GM19043 (cell line): ENCODE data around the gene NFASC.

Source experiments
- ATAC-seq: cut with Tn5 transposase; IDR thresholded peaks from one replicate; pipeline ENCODE4 v1.9.1; 2021; ENCODE audit warnings: low read depth; ENCODE audit not compliant: unreplicated experiment

Gene NFASC

GRCh38 chr1:204996981-204997380, 126.3 kb downstream of the NFASC start:
- ATAC-seq: no peak

DNA sequence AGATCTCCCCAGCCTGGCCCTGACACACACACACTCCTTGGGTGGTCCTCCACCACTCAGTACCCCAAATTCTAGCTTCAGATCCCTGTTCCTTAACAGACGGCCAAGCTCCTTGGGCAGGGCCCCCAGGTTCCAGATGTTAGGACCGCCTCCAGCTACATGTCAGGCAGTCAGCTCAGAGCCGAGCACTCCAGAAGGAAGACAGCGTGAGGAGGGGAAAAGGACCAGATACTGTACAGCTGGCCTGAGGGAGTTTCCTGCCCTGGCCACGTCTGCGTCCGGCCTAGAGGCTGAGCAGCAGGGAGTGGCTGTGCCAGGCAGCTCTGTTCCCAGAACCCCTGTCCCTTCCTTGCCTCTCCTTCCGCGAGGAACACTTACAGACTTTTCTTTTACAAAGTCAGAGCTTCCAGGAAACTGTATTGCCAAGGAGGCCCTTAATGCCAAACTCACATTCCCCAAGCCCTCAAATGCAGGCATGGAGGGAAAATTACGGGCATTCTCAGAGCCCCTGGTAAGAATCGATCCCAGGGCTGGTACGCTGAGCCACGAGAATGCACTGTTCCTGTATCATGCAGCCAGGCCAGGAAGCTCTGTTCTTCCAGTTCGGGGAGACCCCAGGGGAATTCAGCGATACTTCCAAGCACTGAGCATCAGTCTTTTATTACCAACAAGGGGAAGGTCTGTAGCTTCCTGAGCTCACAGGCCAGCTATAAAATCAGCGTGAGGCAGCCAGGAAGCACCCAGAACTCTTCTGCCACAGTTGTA, 127.1 kb downstream of the NFASC start:
- ATAC-seq: no peak

GRCh38 chr1:205001162-205001561, 130.5 kb downstream of the NFASC start:
- no peak for ATAC-seq

DNA sequence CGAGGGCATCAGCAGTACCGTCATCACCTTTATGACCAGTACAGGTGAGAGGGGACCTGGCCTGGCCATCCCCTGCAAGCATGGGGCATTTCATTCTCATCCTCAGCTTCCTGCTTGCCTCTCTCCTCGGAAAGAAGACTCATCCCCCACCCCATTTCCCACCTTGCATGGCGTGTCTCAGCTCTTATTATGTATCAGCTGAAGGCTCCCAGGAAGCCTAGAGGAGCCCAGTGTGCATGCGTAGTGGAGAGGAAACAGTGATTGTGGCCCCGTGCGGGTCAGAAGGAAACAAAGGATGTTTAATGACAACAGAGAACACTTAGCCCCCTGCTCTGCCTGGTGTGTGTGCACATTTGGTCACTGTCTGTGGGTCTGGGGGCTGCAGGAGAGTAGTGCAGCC, 132.0 kb downstream of the NFASC start:
- ATAC-seq: no peak

DNA sequence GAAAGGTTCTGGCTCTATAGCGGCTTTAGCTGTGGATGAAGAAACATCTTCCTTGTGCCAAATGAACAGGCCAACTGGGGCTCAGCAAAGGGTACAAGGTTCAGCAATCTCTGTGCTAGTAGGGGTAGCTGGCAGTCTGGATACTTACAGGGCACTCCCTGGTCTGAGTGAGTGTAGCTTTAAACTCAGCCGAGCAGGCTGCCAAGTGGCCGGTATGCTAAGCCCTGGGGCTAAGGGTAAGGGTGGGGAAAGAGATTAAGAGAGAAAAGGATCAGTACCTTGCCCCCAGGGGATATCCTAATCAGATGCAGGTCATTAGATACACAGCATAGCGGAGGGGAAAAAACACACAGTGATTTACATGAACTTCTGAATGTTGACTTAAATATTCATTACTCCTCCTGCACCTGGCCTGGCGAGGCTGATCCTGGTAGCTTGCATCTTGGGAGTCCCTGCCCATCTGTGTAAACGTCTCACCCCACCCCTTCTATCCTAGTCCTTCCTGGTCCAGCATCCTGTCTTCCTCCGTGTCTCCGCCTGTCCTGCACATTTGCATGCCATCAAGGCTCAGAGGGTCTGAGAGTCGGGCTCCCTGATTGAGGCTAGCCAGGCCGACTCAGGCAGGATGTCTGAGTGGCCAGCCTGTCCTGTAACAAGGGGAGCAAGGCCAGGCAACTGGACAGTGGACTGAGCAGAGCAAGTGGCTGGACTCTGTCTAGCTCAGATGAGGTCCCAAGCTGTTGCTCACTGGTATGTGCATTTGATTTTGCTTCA, 132.9 kb downstream of the NFASC start:
- no peak for ATAC-seq

- no peak for ATAC-seq
These were observed 133.7 kb downstream of the NFASC start for GRCh38 chr1:205004351-205004750.

DNA sequence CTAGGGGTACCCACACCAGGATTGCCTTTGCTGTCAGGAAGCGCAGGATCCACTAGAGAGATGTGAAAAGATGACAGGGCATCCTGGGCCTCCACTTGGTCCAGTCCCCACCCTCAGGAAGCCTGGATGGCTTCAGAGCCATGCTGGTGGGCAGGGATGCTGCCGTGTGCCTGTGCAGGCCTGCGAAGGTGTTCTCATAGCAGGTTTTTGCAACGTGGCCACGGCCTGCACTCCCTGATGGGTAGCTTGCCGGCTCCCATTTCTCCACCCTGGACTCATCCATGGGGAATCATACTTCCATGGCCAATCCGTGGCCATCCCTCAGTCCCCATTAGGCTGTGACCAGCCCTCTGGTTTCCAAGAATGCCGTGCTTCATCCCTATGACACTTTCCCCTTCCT, 138.2 kb downstream of the NFASC start:
- ATAC-seq: no peak

DNA sequence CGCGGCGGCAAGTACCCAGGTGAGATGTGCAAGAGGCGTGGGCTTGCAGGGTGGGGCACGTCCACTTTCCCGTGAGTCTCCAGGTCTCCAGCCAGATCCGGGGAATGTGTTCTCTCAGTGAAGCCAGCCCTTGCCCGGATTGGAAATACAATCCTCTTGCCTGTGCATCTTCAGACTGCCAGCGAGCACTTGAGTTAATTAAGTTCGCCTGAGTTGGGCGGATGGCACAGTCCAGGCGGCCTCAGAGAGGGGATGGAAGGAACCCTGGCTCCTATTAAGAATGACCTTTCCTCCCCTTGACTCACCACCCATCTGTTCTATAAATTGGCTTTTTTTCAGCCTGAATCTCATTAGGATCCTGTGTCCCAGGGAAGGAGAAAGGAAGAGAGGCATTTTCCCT, 139.0 kb downstream of the NFASC start:
- ATAC-seq: no peak

GRCh38 chr1:205012391-205013140, 141.9 kb downstream of the NFASC start:
- ATAC-seq: no peak

- no peak for ATAC-seq
These were observed 143.2 kb downstream of the NFASC start for GRCh38 chr1:205013683-205014367.

DNA sequence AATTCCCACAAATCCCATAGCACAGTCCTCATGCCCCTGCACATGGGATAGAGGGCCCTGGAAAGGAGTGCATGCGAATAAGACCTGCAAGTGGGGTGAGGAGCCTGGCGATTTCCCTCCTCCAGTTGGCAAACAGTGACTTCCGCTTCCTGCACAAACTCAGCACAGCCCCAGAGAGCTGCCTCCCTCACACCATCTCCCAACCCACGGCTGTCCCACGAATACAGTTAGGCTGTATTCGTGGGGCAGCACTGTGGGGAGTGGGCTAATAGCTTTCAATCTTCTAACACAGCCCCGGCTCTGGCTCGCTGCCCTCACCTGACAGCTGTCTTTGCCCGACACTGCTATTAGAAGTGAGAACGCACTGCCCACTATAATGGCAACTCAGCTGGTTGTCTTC, 144.1 kb downstream of the NFASC start:
- no peak for ATAC-seq

- ATAC-seq: no peak
These were observed 144.6 kb downstream of the NFASC start for GRCh38 chr1:205015241-205015640.

GRCh38 chr1:205016075-205016474, 145.4 kb downstream of the NFASC start:
- ATAC-seq: no peak

DNA sequence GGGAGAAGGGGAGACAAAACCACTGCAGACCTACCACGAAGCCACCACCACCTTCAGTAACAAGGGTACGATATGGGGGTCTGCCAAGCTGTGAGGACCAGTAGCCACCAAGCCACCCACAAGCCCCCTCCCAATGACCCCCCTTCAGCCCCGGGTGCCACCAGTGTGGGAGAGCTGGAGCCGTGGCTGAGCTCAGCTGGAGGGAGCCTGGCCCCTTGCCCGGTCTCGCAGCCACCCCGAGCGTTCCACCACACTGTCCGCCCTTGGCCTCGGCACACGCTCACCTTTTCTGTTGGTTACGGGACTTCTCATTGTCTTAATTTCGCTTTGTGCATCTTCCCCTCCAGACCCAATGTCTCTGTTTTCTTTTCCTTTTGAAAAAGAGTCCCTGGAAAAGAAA, 145.9 kb downstream of the NFASC start:
- no peak for ATAC-seq

GRCh38 chr1:205017001-205017400, 146.3 kb downstream of the NFASC start:
- ATAC-seq: no peak

DNA sequence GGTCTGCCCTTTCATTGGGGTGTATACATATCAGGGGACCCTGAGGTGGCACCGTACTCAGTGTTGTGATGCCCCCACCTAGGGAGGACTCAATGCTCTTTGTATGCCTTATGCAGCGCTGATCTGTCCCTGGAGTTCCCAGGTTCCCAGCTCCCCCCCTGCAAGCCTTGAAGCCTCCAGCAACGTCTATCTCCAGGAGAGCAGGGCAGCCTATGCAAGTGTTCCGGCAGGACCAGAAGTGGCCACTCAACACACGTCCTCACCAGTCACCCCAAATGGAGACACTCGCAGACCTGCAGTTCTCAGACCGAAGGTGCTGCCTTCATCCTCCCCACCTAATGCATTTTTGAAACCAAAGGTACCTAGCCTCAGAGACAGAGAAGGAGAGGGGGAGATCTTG, 147.1 kb downstream of the NFASC start:
- ATAC-seq: no peak

GRCh38 chr1:205018381-205018780, 147.7 kb downstream of the NFASC start:
- no peak for ATAC-seq

DNA sequence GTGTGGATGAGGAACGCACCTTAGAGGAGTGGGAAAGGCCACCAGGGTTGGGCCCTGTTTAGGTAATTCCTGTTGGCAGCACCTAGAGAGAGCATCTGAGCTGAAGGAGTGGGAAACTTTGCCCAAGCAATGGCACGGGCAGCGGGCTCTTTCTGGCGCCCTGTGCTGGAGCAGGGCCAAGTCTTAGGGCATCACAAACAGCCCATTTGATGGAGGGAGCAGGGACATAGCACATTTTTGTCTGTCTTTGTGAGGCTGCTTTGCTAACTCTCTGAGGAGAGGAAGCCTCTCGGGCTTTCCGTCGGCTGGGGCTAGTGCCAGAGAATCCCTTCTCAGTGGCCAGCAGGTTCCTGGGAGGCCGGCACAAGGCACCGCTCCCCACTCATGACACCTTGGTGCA, 149.8 kb downstream of the NFASC start:
- no peak for ATAC-seq

DNA sequence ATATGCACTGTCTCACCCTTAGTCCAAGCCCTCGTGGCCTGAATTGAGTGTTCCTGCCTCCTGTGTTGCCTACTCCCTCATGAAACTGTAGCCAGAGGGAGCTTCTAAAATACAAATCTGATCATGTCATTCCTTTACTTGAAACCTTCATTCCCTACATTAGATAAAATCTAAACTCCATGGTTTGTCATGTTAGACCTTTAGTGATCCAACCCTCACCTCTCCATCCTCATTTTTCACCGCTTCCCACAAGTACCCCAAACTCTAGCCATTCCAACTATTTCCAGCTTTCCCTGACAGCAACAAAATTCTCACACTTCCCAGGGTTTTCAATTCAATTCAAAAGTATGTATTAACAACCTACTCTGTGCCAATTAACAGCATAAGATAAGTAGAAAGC, 154.0 kb downstream of the NFASC start:
- no peak for ATAC-seq

GRCh38 chr1:205025239-205025638, 154.6 kb downstream of the NFASC start:
- no peak for ATAC-seq

DNA sequence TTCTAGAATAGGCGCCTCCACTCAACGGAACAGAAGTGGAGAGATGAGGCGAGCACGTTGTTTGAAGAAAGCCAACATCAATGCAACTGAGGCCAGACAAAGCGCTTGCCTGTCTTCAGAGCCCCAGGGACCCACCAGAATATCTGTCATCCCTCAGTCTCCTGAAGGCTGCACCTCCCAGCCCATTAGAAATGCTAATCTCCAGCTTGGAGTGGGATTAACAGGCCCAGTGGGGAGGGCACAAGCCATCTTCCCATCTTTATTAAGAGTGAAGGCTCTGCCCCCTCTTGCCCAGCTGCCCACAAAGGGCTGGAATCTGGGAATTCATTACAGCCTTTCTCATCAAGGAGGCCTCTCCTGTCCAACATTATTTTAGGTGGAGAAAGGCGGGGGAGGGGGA, 155.5 kb downstream of the NFASC start:
- ATAC-seq: no peak
